ENCODE data around the gene SH2D2A. TPM values are rescaled to one million over a fixed set of nuclear protein-coding genes. Genes with fewer than 3 reads are reported as not detected.

Gene SH2D2A
- total and polyA plus RNA-seq, 2 experiments from 2014 or later = 0.18 to 0.60 TPM

- peaks cover 70% of the 10 kb centered on the region for H4K20me1 ChIP-seq (ENCODE audit: insufficient read depth, poor library complexity, severe bottlenecking)
- no peak overlapping the region for H3K4me3 ChIP-seq
These were observed 44.4 kb downstream of the SH2D2A start for GRCh38 chr1:156772222-156772621.

DNA sequence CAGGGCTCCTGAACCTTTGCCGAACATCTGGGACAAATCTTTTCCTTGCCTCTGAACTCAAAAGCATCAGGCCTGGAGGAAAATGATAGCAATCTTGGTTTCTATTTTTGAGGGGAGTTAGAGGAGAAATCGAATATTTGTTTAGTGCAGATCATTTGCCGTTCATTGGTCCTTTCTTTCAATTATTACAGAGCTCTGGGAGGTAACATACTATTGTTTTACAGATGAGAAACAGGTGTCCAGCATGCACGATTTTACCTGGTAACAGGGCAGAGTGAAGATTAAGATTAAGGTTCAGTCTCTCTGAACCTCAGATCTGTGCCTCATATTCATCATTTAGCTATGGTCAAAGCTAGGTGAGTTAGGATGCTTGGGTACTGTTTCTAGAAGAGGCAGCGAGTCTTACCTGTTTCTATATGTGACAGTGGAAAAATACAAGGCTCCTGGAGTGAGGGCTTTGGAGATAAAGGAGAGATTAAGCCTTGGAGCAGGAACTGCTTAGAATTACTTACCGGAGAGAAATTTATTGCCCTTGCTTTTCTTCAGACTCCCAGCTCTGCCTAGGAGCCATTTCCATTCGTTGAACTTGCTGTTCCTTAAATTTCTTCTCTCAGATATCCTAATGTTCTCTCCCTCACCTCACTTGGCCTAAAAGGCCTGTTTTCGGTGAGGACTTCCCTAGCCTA is 47.9 kb downstream of the SH2D2A start:
- TF ChIP-seq EZH2phosphoT487 (IDR thresholded peaks at IDR 0.05; ENCODE audit: low read depth, severe bottlenecking, unreplicated experiment) (no peak), EZH2 (IDR thresholded peaks at IDR 0.05; ENCODE audit: borderline replicate concordance) (no peak)
- TF ChIP-seq, protein P1, sequence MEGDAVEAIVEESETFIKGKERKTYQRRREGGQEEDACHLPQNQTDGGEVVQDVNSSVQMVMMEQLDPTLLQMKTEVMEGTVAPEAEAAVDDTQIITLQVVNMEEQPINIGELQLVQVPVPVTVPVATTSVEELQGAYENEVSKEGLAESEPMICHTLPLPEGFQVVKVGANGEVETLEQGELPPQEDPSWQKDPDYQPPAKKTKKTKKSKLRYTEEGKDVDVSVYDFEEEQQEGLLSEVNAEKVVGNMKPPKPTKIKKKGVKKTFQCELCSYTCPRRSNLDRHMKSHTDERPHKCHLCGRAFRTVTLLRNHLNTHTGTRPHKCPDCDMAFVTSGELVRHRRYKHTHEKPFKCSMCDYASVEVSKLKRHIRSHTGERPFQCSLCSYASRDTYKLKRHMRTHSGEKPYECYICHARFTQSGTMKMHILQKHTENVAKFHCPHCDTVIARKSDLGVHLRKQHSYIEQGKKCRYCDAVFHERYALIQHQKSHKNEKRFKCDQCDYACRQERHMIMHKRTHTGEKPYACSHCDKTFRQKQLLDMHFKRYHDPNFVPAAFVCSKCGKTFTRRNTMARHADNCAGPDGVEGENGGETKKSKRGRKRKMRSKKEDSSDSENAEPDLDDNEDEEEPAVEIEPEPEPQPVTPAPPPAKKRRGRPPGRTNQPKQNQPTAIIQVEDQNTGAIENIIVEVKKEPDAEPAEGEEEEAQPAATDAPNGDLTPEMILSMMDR (IDR thresholded peaks at IDR 0.05; ENCODE audit: poor library complexity) = no peak
- peak overlapping the region; percentile 48 for H3K4me3 ChIP-seq
- no peaks in the 10 kb centered on the region for H3K9me3 ChIP-seq (ENCODE audit: low read depth)
- H4K20me1 ChIP-seq (ENCODE audit: insufficient read depth, poor library complexity, severe bottlenecking) = peaks cover 41% of the 10 kb centered on the region
- H3K27ac ChIP-seq = peak overlapping the region; percentile 85
- no peaks in the 10 kb centered on the region for H3K9me2 ChIP-seq (replicated peaks; ENCODE audit: insufficient read depth)
- no peak overlapping the region for H2AFZ ChIP-seq
- H3K79me2 ChIP-seq = peaks cover 70% of the 10 kb centered on the region
- H3K4me1 ChIP-seq (ENCODE audit: insufficient read depth) = peaks cover 40% of the 10 kb centered on the region
- H3K4me2 ChIP-seq = peak overlapping the region; percentile 94
- DNase-seq (ENCODE audit: low spot score) = peak; percentile 37
- H3K36me3 ChIP-seq (replicated peaks; ENCODE audit: insufficient read depth, low read depth) = no peaks in the 10 kb centered on the region
- H3K27me3 ChIP-seq = no peaks in the 10 kb centered on the region
- WGBS (ENCODE audit: low lambda C conversion rate, missing lambda C conversion rate) = 11% methylated on average over 8 of the region's 8 CpGs

More at GRCh38 chr1:156772222-156772621, 44.4 kb downstream of the SH2D2A start:
- no peak overlapping the region for H2AFZ ChIP-seq
- WGBS (ENCODE audit: low lambda C conversion rate, missing lambda C conversion rate) = 88% methylated on average over 3 of the region's 3 CpGs
- no peaks in the 10 kb centered on the region for H3K9me2 ChIP-seq (replicated peaks; ENCODE audit: insufficient read depth)
- peaks cover 39% of the 10 kb centered on the region for H3K4me1 ChIP-seq (ENCODE audit: insufficient read depth)
- TF ChIP-seq EZH2 (IDR thresholded peaks at IDR 0.05; ENCODE audit: borderline replicate concordance) (no peak), EZH2phosphoT487 (IDR thresholded peaks at IDR 0.05; ENCODE audit: low read depth, severe bottlenecking, unreplicated experiment) (no peak)
- TF ChIP-seq, protein P1 (IDR thresholded peaks at IDR 0.05; ENCODE audit: poor library complexity) = no peak
- peaks cover 94% of the 10 kb centered on the region for H3K79me2 ChIP-seq
- DNase-seq (ENCODE audit: low spot score) = no peak
- H3K4me2 ChIP-seq = peak overlapping the region; percentile 60
- H3K9me3 ChIP-seq (ENCODE audit: low read depth) = no peaks in the 10 kb centered on the region
- no peaks in the 10 kb centered on the region for H3K36me3 ChIP-seq (replicated peaks; ENCODE audit: insufficient read depth, low read depth)
- peak overlapping the region; percentile 36 for H3K27ac ChIP-seq
- no peaks in the 10 kb centered on the region for H3K27me3 ChIP-seq

- no peaks in the 10 kb centered on the region for H3K36me3 ChIP-seq (replicated peaks; ENCODE audit: insufficient read depth, low read depth)
- H3K9me3 ChIP-seq (ENCODE audit: low read depth) = no peaks in the 10 kb centered on the region
- H3K4me2 ChIP-seq = peak overlapping the region; percentile 94
- H3K79me2 ChIP-seq = peaks cover 63% of the 10 kb centered on the region
- peaks cover 34% of the 10 kb centered on the region for H4K20me1 ChIP-seq (ENCODE audit: insufficient read depth, poor library complexity, severe bottlenecking)
- H2AFZ ChIP-seq = no peak overlapping the region
- peak; percentile 38 for DNase-seq (ENCODE audit: low spot score)
- peaks cover 34% of the 10 kb centered on the region for H3K4me1 ChIP-seq (ENCODE audit: insufficient read depth)
- whole genome bisulfite sequencing (ENCODE audit: low lambda C conversion rate, missing lambda C conversion rate) = 3% methylated on average over 20 of the region's 31 CpGs
- peak overlapping the region; percentile 85 for H3K27ac ChIP-seq
- H3K27me3 ChIP-seq = no peaks in the 10 kb centered on the region
- no peaks in the 10 kb centered on the region for H3K9me2 ChIP-seq (replicated peaks; ENCODE audit: insufficient read depth)
- H3K4me3 ChIP-seq = peak overlapping the region; percentile 48
- TF ChIP-seq, protein P1 (IDR thresholded peaks at IDR 0.05; ENCODE audit: poor library complexity) = no peak
- TF ChIP-seq EZH2phosphoT487 (IDR thresholded peaks at IDR 0.05; ENCODE audit: low read depth, severe bottlenecking, unreplicated experiment) (no peak), EZH2 (IDR thresholded peaks at IDR 0.05; ENCODE audit: borderline replicate concordance) (no peak)
These were observed 48.6 kb downstream of the SH2D2A start for GRCh38 chr1:156767879-156768604.
